ENCODE measurements around the gene SREBF1. TPM values are rescaled to one million over a fixed set of nuclear protein-coding genes. Genes with fewer than 3 reads are reported as not detected.
A peak's percentile ranks its signal among the peaks of the same experiment; 100 is the strongest.

The SREBF1 gene
- total RNA-seq, 5 donors from 2014 or later (not counting 1 experiment from before 2014, with no cell fraction given) = 24.6 to 279 (median 38.9) TPM

GRCh38 chr17:17833658-17834357, 3.0 kb downstream of the SREBF1 start:
- ChIA-PET POLR2A (interaction anchor here in 1 of 2 donors (0.7 kb wide), 1 partner anchor 14 kb away, joined by 3 read pairs; no protein-coding TSS in a partner anchor), CTCF (interaction anchor here in 1 of 2 donors (0.6 kb wide), 2 partner anchors 23 to 1121 kb away, joined by 3 to 9 read pairs; no protein-coding TSS in a partner anchor)
- Histone ChIP-seq H3K9me3 (no peaks in the 10 kb centered on the region), H3K4me3 (ENCODE audit: control insufficient read depth in 1 of 2, extremely low read depth in 1 of 2, low read length in 1 of 2) (peak overlapping the region in 1 of 2 donors; percentile 5), H3K4me1 (ENCODE audit: control insufficient read depth in 1 of 2, extremely low read depth in 1 of 2, insufficient read depth in 2 of 2, low read length in 2 of 2) (peaks cover 36 to 72% of the 10 kb centered on the region in 2 experiments), H3K27ac (ENCODE audit: low read length) (no peak overlapping the region), H3K27me3 (replicated peaks in 1 of 2; ENCODE audit: control insufficient read depth in 2 of 2, extremely low read depth in 1 of 2, insufficient read depth in 2 of 2, low read length in 1 of 2) (no peaks in the 10 kb centered on the region), H3K36me3 (ENCODE audit: control insufficient read depth in 2 of 2, extremely low read depth in 1 of 2, insufficient read depth in 1 of 2, low read length in 1 of 2) (peaks cover 0 to 15% of the 10 kb centered on the region in 2 donors)
- Mint-ChIP-seq H3K9me3 (no peaks in the 10 kb centered on the region), H3K27ac (peak overlapping the region; percentile 74 to 82), H3K4me1 (peaks cover 66 to 74% (median 73%) of the 10 kb centered on the region in 3 donors), H3K36me3 (peaks cover 6% of the 10 kb centered on the region), H3K4me3 (peak overlapping the region in 2 of 3 donors; percentile 76 to 96), H3K27me3 (no peaks in the 10 kb centered on the region)
- ATAC-seq (replicated peaks in 1 of 4) (no peak), DNase-seq (no peak)
- WGBS (ENCODE audit: insufficient coverage) = no CpG with 5 or more reads among the region's 8 CpGs

- no peak for ATAC-seq (replicated peaks in 1 of 4)
- Histone ChIP-seq H3K4me1 (ENCODE audit: control insufficient read depth in 1 of 2, extremely low read depth in 1 of 2, insufficient read depth in 2 of 2, low read length in 2 of 2) (peaks cover 30 to 70% of the 10 kb centered on the region in 2 experiments), H3K4me3 (ENCODE audit: control insufficient read depth in 1 of 2, extremely low read depth in 1 of 2, low read length in 1 of 2) (no peak overlapping the region), H3K9me3 (no peaks in the 10 kb centered on the region), H3K27ac (ENCODE audit: low read length) (no peak overlapping the region), H3K36me3 (ENCODE audit: control insufficient read depth in 2 of 2, extremely low read depth in 1 of 2, insufficient read depth in 1 of 2, low read length in 1 of 2) (peaks cover 0 to 17% of the 10 kb centered on the region in 2 donors), H3K27me3 (replicated peaks in 1 of 2; ENCODE audit: control insufficient read depth in 2 of 2, extremely low read depth in 1 of 2, insufficient read depth in 2 of 2, low read length in 1 of 2) (no peaks in the 10 kb centered on the region)
- POLR2A ChIA-PET = no interaction called here
- H3K36me3 Mint-ChIP-seq = peaks cover 6% of the 10 kb centered on the region
- 100% methylated on average over 1 of the region's 2 CpGs for WGBS (ENCODE audit: insufficient coverage)
- H3K4me1 Mint-ChIP-seq = peaks cover 63 to 76% (median 72%) of the 10 kb centered on the region in 3 donors
- H3K9me3 Mint-ChIP-seq = no peaks in the 10 kb centered on the region
- peak overlapping the region in 1 of 2 donors; percentile 3 for H3K27ac Mint-ChIP-seq
- no peak for DNase-seq
- CTCF ChIA-PET = no interaction called here
- H3K4me3 Mint-ChIP-seq = peak overlapping the region in 1 of 3 donors; percentile 38
- no peaks in the 10 kb centered on the region for H3K27me3 Mint-ChIP-seq
These were observed 4.8 kb downstream of the SREBF1 start for GRCh38 chr17:17832032-17832363.

- CTCF ChIA-PET = no interaction called here
- H3K4me3 Mint-ChIP-seq = no peak overlapping the region
- no peaks in the 10 kb centered on the region for H3K27me3 ChIP-seq (replicated peaks in 1 of 2; ENCODE audit: control insufficient read depth in 2 of 2, extremely low read depth in 1 of 2, insufficient read depth in 2 of 2, low read length in 1 of 2)
- DNase-seq (no peak), ATAC-seq (replicated peaks in 1 of 4) (no peak)
- POLR2A ChIA-PET = no interaction called here
- no peak overlapping the region for H3K4me3 ChIP-seq (ENCODE audit: control insufficient read depth in 1 of 2, extremely low read depth in 1 of 2, low read length in 1 of 2)
- peaks cover 36 to 74% of the 10 kb centered on the region in 2 experiments for H3K4me1 ChIP-seq (ENCODE audit: control insufficient read depth in 1 of 2, extremely low read depth in 1 of 2, insufficient read depth in 2 of 2, low read length in 2 of 2)
- peaks cover 6% of the 10 kb centered on the region for H3K36me3 Mint-ChIP-seq
- WGBS (ENCODE audit: insufficient coverage) = 97% methylated on average over 12 of the region's 12 CpGs
- H3K9me3 ChIP-seq = no peaks in the 10 kb centered on the region
- H3K4me1 Mint-ChIP-seq = peaks cover 67 to 79% (median 77%) of the 10 kb centered on the region in 3 donors
- H3K27ac ChIP-seq (ENCODE audit: low read length) = no peak overlapping the region
- no peaks in the 10 kb centered on the region for H3K9me3 Mint-ChIP-seq
- H3K27me3 Mint-ChIP-seq = no peaks in the 10 kb centered on the region
- H3K27ac Mint-ChIP-seq = peak overlapping the region in 1 of 2 donors; percentile 52
- peaks cover 0 to 17% of the 10 kb centered on the region in 2 donors for H3K36me3 ChIP-seq (ENCODE audit: control insufficient read depth in 2 of 2, extremely low read depth in 1 of 2, insufficient read depth in 1 of 2, low read length in 1 of 2)
These were observed 5.4 kb downstream of the SREBF1 start for GRCh38 chr17:17831208-17832031.

GRCh38 chr17:17830740-17831207, 6.0 kb downstream of the SREBF1 start:
- WGBS (ENCODE audit: insufficient coverage) = 98% methylated on average over 5 of the region's 6 CpGs
- H3K36me3 ChIP-seq (ENCODE audit: control insufficient read depth in 2 of 2, extremely low read depth in 1 of 2, insufficient read depth in 1 of 2, low read length in 1 of 2) = peaks cover 0 to 17% of the 10 kb centered on the region in 2 donors
- no peaks in the 10 kb centered on the region for H3K9me3 ChIP-seq
- H3K4me3 ChIP-seq (ENCODE audit: control insufficient read depth in 1 of 2, extremely low read depth in 1 of 2, low read length in 1 of 2) = no peak overlapping the region
- peaks cover 70 to 82% (median 80%) of the 10 kb centered on the region in 3 donors for H3K4me1 Mint-ChIP-seq
- H3K27ac ChIP-seq (ENCODE audit: low read length) = no peak overlapping the region
- peak overlapping the region in 1 of 2 donors; percentile 52 for H3K27ac Mint-ChIP-seq
- ATAC-seq (replicated peaks in 1 of 4) (no peak), DNase-seq (no peak)
- H3K36me3 Mint-ChIP-seq = peaks cover 6% of the 10 kb centered on the region
- ChIA-PET CTCF (no interaction called here), POLR2A (interaction anchor here in 1 of 2 donors (0.5 kb wide), 1 partner anchor 445 kb away, joined by 5 read pairs; no protein-coding TSS in a partner anchor)
- H3K27me3 Mint-ChIP-seq = no peaks in the 10 kb centered on the region
- H3K27me3 ChIP-seq (replicated peaks in 1 of 2; ENCODE audit: control insufficient read depth in 2 of 2, extremely low read depth in 1 of 2, insufficient read depth in 2 of 2, low read length in 1 of 2) = no peaks in the 10 kb centered on the region
- H3K4me3 Mint-ChIP-seq = no peak overlapping the region
- peaks cover 39 to 77% of the 10 kb centered on the region in 2 experiments for H3K4me1 ChIP-seq (ENCODE audit: control insufficient read depth in 1 of 2, extremely low read depth in 1 of 2, insufficient read depth in 2 of 2, low read length in 2 of 2)
- H3K9me3 Mint-ChIP-seq = no peaks in the 10 kb centered on the region

- no peak overlapping the region for H3K4me3 Mint-ChIP-seq
These were observed 6.6 kb downstream of the SREBF1 start for GRCh38 chr17:17830269-17830567.

More at GRCh38 chr17:17830269-17830567, 6.6 kb downstream of the SREBF1 start:
- Mint-ChIP-seq H3K27me3 (no peaks in the 10 kb centered on the region), H3K4me1 (peaks cover 68 to 79% (median 79%) of the 10 kb centered on the region in 3 donors), H3K27ac (no peak overlapping the region), H3K36me3 (peaks cover 6% of the 10 kb centered on the region), H3K9me3 (no peaks in the 10 kb centered on the region)
- 100% methylated on average over 2 of the region's 2 CpGs for WGBS (ENCODE audit: insufficient coverage)
- ChIA-PET CTCF (no interaction called here), POLR2A (no interaction called here)
- no peak overlapping the region for H3K27ac ChIP-seq (ENCODE audit: low read length)
- peaks cover 0 to 17% of the 10 kb centered on the region in 2 donors for H3K36me3 ChIP-seq (ENCODE audit: control insufficient read depth in 2 of 2, extremely low read depth in 1 of 2, insufficient read depth in 1 of 2, low read length in 1 of 2)
- peaks cover 35 to 77% of the 10 kb centered on the region in 2 experiments for H3K4me1 ChIP-seq (ENCODE audit: control insufficient read depth in 1 of 2, extremely low read depth in 1 of 2, insufficient read depth in 2 of 2, low read length in 2 of 2)
- no peaks in the 10 kb centered on the region for H3K9me3 ChIP-seq
- no peak for ATAC-seq (replicated peaks in 1 of 4)
- H3K27me3 ChIP-seq (replicated peaks in 1 of 2; ENCODE audit: control insufficient read depth in 2 of 2, extremely low read depth in 1 of 2, insufficient read depth in 2 of 2, low read length in 1 of 2) = no peaks in the 10 kb centered on the region
- H3K4me3 ChIP-seq (ENCODE audit: control insufficient read depth in 1 of 2, extremely low read depth in 1 of 2, low read length in 1 of 2) = no peak overlapping the region
- DNase-seq = no peak

Data from T-cell (primary cell).